Natural killer cell (primary cell): ENCODE measurements around the gene FAM110C. TPM values are rescaled to one million over a fixed set of nuclear protein-coding genes. Genes with fewer than 3 reads are reported as not detected.

Source experiments
- ATAC-seq, 3 donors: fragments of 150-1000 bp in 2 of 3; fragments of 200-7000 bp in 1 of 3; cut with Tn5 transposase; 1 replicate in 1 of 3; 2 replicates in 2 of 3; pipeline ENCODE4 v1.10.0; 2021; ENCODE audit warnings: mild to moderate bottlenecking in 2 of 3, moderate library complexity in 2 of 3
- DNase-seq, 2 donors: peaks; one replicate each; pipeline versions ENCODE4 v3.0.0 to v3.0.0-alpha.2; 2013 to 2021; ENCODE audit warnings: mixed read lengths in 1 of 2
- H3K27ac ChIP-seq: one replicate; pipeline ENCODE4 v1.5.1; 2013; ENCODE audit warnings: mild to moderate bottlenecking, low read length
- H3K27me3 ChIP-seq: one replicate; pipeline ENCODE4 v1.6.1; 2013; ENCODE audit warnings: low read length; ENCODE audit not compliant: control insufficient read depth, insufficient read depth
- H3K36me3 ChIP-seq: one replicate; pipeline ENCODE4 v1.6.1; 2013; ENCODE audit warnings: low read length; ENCODE audit not compliant: control insufficient read depth, insufficient read depth
- H3K4me1 ChIP-seq: one replicate; pipeline ENCODE4 v1.6.1; 2013; ENCODE audit warnings: low read length; ENCODE audit not compliant: control insufficient read depth, insufficient read depth
- H3K4me3 ChIP-seq: one replicate; pipeline ENCODE4 v1.5.1; 2013; ENCODE audit warnings: low read length
- H3K9me3 ChIP-seq: one replicate; pipeline ENCODE4 v1.6.1; 2013; ENCODE audit warnings: low read length; ENCODE audit not compliant: control insufficient read depth, insufficient read depth
- H3K27ac Mint-ChIP-seq, 2 donors: one replicate each; pipeline ENCODE4 v1.8.0; 2022; ENCODE audit warnings: mild to moderate bottlenecking in 2 of 2, mixed read lengths in 2 of 2, moderate library complexity in 1 of 2
- H3K27me3 Mint-ChIP-seq, 2 donors: one replicate each; pipeline ENCODE4 v1.8.0; 2022; ENCODE audit warnings: low read depth in 2 of 2, mixed read lengths in 2 of 2
- H3K36me3 Mint-ChIP-seq: one replicate; pipeline ENCODE4 v1.8.0; 2022; ENCODE audit warnings: mixed read lengths
- H3K4me1 Mint-ChIP-seq, 2 donors: one replicate each; pipeline ENCODE4 v1.8.0; 2022; ENCODE audit warnings: mixed read lengths in 2 of 2
- H3K4me3 Mint-ChIP-seq: one replicate; pipeline ENCODE4 v1.8.0; 2022; ENCODE audit warnings: mild to moderate bottlenecking, moderate library complexity, mixed read lengths
- H3K9me3 Mint-ChIP-seq, 2 donors: one replicate each; pipeline ENCODE4 v1.8.0; 2022; ENCODE audit warnings: mixed read lengths in 2 of 2
- CTCF ChIP-seq: fragments of 200-600 bp; IDR thresholded peaks from one replicate; pipeline ENCODE4 v1.8.0; 2022; ENCODE audit warnings: antibody characterized with exemption
- WGBS: methylation state at CpG from one replicate; pipeline ENCODE4 v1.1.7; 2013; ENCODE audit warnings: missing lambda C conversion rate; ENCODE audit not compliant: insufficient coverage; 5-methylcytosine and 5-hydroxymethylcytosine counted together
- intact Hi-C: fragments of 100-400 bp; cut with micrococcal nuclease; formaldehyde crosslinking; loops from one replicate; pipeline ENCODE4 v1.14.2; 2022
- total RNA-seq, 4 donors: library from RNA; stranded (reverse); fragments of 120-200 nt in 1 of 4; gene quantifications; one replicate each; pipeline versions ENCODE4 v1.2.3 to v1.2.4, GENCODE V29; 2013 to 2022

Gene FAM110C
- total RNA-seq, 3 donors from 2014 or later (not counting 1 experiment from before 2014, with no cell fraction given) = 1.3 to 8.5 (median 3.6) TPM

- ATAC-seq (no peak), DNase-seq (no peak)
- Mint-ChIP-seq H3K36me3 (no peaks in the 10 kb centered on the region), H3K4me3 (no peak overlapping the region), H3K4me1 (no peaks in the 10 kb centered on the region), H3K27me3 (peaks cover 14 to 16% of the 10 kb centered on the region in 2 donors), H3K9me3 (no peaks in the 10 kb centered on the region), H3K27ac (no peak overlapping the region)
- intact Hi-C loops = no loop called here
- Histone ChIP-seq H3K4me1 (no peaks in the 10 kb centered on the region), H3K27me3 (peaks cover 5% of the 10 kb centered on the region), H3K4me3 (no peak overlapping the region), H3K27ac (no peak overlapping the region), H3K9me3 (no peaks in the 10 kb centered on the region), H3K36me3 (no peaks in the 10 kb centered on the region)
- no peak for TF ChIP-seq CTCF
- WGBS = 55% methylated on average over 2 of the region's 4 CpGs
These were observed 18.8 kb upstream of the FAM110C start for GRCh38 chr2:65121-65520.

GRCh38 chr2:55587-56448 lies 9.5 kb upstream of the FAM110C start:
- no peaks in the 10 kb centered on the region for H3K4me1 ChIP-seq
- no peak for TF ChIP-seq CTCF
- H3K4me1 Mint-ChIP-seq = peaks cover 0 to 6% of the 10 kb centered on the region in 2 donors
- H3K36me3 Mint-ChIP-seq = no peaks in the 10 kb centered on the region
- peaks cover 26% of the 10 kb centered on the region for H3K9me3 ChIP-seq
- H3K4me3 ChIP-seq = no peak overlapping the region
- DNase-seq = no peak
- H3K27me3 Mint-ChIP-seq = peaks cover 18 to 31% of the 10 kb centered on the region in 2 donors
- no peaks in the 10 kb centered on the region for H3K36me3 ChIP-seq
- no peak overlapping the region for H3K27ac Mint-ChIP-seq
- H3K27me3 ChIP-seq = no peaks in the 10 kb centered on the region
- H3K9me3 Mint-ChIP-seq = no peaks in the 10 kb centered on the region
- H3K4me3 Mint-ChIP-seq = no peak overlapping the region
- H3K27ac ChIP-seq = no peak overlapping the region
- no peak for ATAC-seq
- intact Hi-C loops = no loop called here
- WGBS = 87% methylated on average over 3 of the region's 4 CpGs

GRCh38 chr2:51613-52012 lies 5.3 kb upstream of the FAM110C start:
- H3K9me3 ChIP-seq = no peaks in the 10 kb centered on the region
- intact Hi-C loops = no loop called here
- peaks cover 25 to 30% of the 10 kb centered on the region in 2 donors for H3K27me3 Mint-ChIP-seq
- ATAC-seq (no peak), DNase-seq (no peak)
- no peaks in the 10 kb centered on the region for H3K9me3 Mint-ChIP-seq
- no peak overlapping the region for H3K27ac ChIP-seq
- H3K4me3 ChIP-seq = no peak overlapping the region
- no peak overlapping the region for H3K27ac Mint-ChIP-seq
- TF ChIP-seq CTCF = no peak
- H3K4me3 Mint-ChIP-seq = no peak overlapping the region
- no peaks in the 10 kb centered on the region for H3K36me3 Mint-ChIP-seq
- 83% methylated on average over 2 of the region's 2 CpGs for WGBS
- no peaks in the 10 kb centered on the region for H3K27me3 ChIP-seq
- peaks cover 9 to 18% of the 10 kb centered on the region in 2 donors for H3K4me1 Mint-ChIP-seq
- H3K4me1 ChIP-seq = peaks cover 6% of the 10 kb centered on the region
- H3K36me3 ChIP-seq = no peaks in the 10 kb centered on the region
